ENCODE results near the gene SOX15.

SOX15 gene

DNA sequence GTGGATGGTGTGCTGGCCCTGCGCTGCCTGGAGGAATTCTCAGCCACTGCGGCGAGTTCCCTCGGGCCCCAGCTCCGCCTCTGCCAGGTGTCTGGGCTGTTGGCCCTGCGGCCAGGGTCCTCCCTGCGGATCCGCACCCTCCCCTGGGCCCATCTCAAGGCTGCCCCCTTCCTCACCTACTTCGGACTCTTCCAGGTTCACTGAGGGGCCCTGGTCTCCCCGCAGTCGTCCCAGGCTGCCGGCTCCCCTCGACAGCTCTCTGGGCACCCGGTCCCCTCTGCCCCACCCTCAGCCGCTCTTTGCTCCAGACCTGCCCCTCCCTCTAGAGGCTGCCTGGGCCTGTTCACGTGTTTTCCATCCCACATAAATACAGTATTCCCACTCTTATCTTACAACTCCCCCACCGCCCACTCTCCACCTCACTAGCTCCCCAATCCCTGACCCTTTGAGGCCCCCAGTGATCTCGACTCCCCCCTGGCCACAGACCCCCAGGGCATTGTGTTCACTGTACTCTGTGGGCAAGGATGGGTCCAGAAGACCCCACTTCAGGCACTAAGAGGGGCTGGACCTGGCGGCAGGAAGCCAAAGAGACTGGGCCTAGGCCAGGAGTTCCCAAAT, 32.6 kb downstream of the SOX15 start:
- no peaks in the 10 kb centered on the region for H3K4me1 ChIP-seq (ENCODE audit: insufficient read depth, low read length, poor library complexity, severe bottlenecking)
- peaks cover 3% of the 10 kb centered on the region for H4K20me1 ChIP-seq (ENCODE audit: insufficient read depth, low read length, poor library complexity, severe bottlenecking)
- no peaks in the 10 kb centered on the region for H3K36me3 ChIP-seq (ENCODE audit: insufficient read depth, low read length)
- H3F3A ChIP-seq (ENCODE audit: low read depth): 0 out of 2 replicates have a peak, but pooled peaks cover 4% of the 10 kb centered on the region
- no peak for TF ChIP-seq EZH2phosphoT487 (IDR thresholded peaks at IDR 0.05; ENCODE audit: borderline replicate concordance)
- TF ChIP-seq, protein P1, sequence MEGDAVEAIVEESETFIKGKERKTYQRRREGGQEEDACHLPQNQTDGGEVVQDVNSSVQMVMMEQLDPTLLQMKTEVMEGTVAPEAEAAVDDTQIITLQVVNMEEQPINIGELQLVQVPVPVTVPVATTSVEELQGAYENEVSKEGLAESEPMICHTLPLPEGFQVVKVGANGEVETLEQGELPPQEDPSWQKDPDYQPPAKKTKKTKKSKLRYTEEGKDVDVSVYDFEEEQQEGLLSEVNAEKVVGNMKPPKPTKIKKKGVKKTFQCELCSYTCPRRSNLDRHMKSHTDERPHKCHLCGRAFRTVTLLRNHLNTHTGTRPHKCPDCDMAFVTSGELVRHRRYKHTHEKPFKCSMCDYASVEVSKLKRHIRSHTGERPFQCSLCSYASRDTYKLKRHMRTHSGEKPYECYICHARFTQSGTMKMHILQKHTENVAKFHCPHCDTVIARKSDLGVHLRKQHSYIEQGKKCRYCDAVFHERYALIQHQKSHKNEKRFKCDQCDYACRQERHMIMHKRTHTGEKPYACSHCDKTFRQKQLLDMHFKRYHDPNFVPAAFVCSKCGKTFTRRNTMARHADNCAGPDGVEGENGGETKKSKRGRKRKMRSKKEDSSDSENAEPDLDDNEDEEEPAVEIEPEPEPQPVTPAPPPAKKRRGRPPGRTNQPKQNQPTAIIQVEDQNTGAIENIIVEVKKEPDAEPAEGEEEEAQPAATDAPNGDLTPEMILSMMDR (conservative IDR thresholded peaks at IDR 0.05; ENCODE audit: low read length): no peak
- H3K9me3 ChIP-seq (ENCODE audit: insufficient read depth, low read depth, low read length): no peaks in the 10 kb centered on the region
- no peak overlapping the region for H3K4me3 ChIP-seq (ENCODE audit: low read length, poor library complexity, severe bottlenecking)
- no peaks in the 10 kb centered on the region for H3K9me2 ChIP-seq (replicated peaks; ENCODE audit: low read depth, low read length)
- H3K27me3 ChIP-seq (ENCODE audit: insufficient read depth, low read length, poor library complexity, severe bottlenecking): no peaks in the 10 kb centered on the region
- peaks cover 5% of the 10 kb centered on the region for H3K79me2 ChIP-seq (ENCODE audit: insufficient read depth, low read length)
- H3K4me2 ChIP-seq (ENCODE audit: low read depth, low read length, poor library complexity, severe bottlenecking): no peak overlapping the region
- H2AFZ ChIP-seq (ENCODE audit: low read length): no peak overlapping the region
- no peak overlapping the region for H3K9ac ChIP-seq (ENCODE audit: low read depth, low read length, poor library complexity, severe bottlenecking)

DNA sequence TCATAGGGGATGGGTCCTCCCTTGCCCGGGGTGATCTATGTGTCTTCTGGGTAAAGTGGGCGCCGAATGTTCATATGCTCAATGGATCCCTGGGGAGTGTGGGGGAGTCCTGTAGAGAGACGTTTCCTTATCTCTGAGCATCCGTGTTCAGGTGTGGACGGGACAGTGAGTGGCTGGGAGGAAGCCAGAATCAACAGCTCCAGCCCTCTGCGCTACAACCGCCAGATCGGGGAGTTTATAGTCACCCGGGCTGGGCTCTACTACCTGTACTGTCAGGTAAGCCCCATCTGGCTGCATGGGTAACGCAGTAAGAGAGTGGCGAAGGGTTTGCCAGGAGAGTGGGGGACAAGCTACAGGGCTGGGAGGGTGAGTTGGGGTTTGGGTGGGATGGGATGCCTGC, 33.3 kb downstream of the SOX15 start:
- H3K79me2 ChIP-seq (ENCODE audit: insufficient read depth, low read length): no peaks in the 10 kb centered on the region
- H3K27me3 ChIP-seq (ENCODE audit: insufficient read depth, low read length, poor library complexity, severe bottlenecking): no peaks in the 10 kb centered on the region
- H3K9me3 ChIP-seq (ENCODE audit: insufficient read depth, low read depth, low read length): no peaks in the 10 kb centered on the region
- H3K9me2 ChIP-seq (replicated peaks; ENCODE audit: low read depth, low read length): no peaks in the 10 kb centered on the region
- H3K4me1 ChIP-seq (ENCODE audit: insufficient read depth, low read length, poor library complexity, severe bottlenecking): no peaks in the 10 kb centered on the region
- H4K20me1 ChIP-seq (ENCODE audit: insufficient read depth, low read length, poor library complexity, severe bottlenecking): no peaks in the 10 kb centered on the region
- 0 out of 2 replicates have a peak, but pooled peaks cover 4% of the 10 kb centered on the region for H3F3A ChIP-seq (ENCODE audit: low read depth)
- no peak overlapping the region for H3K4me3 ChIP-seq (ENCODE audit: low read length, poor library complexity, severe bottlenecking)
- H3K9ac ChIP-seq (ENCODE audit: low read depth, low read length, poor library complexity, severe bottlenecking): no peak overlapping the region
- no peak overlapping the region for H2AFZ ChIP-seq (ENCODE audit: low read length)
- no peak overlapping the region for H3K4me2 ChIP-seq (ENCODE audit: low read depth, low read length, poor library complexity, severe bottlenecking)
- no peaks in the 10 kb centered on the region for H3K36me3 ChIP-seq (ENCODE audit: insufficient read depth, low read length)
- TF ChIP-seq EZH2phosphoT487 (IDR thresholded peaks at IDR 0.05; ENCODE audit: borderline replicate concordance): no peak
- TF ChIP-seq, protein P1 (conservative IDR thresholded peaks at IDR 0.05; ENCODE audit: low read length): no peak

DNA sequence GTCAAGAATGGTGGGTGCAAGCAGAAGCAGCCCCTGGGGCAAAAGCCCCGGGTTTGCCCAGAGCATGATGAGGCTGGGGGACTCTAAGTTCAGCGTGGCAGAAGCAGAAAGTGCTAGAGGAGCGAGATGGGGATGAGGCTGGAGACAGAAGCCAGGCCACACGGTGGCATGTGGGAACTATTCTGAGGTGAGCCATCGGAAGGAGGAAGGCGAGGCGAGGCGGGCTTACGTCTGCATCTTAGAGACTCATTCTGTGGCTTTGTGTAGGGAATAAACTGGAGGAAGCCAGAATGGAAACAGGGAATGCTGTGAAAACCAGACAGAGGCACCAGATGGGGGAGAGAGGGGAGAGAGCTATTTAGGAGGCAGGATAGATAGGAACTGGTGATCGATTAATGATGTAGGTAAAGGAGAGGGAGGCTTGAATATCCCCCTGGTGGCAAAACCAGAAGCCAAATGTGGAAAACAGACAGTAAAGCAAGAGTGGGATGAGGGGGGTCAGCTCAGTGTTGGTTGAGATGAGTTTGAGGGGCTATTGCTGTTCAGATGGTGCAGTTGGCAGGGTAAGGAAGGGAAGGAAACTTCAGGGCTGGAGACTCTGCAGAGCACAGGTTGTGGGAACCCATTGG, 34.5 kb downstream of the SOX15 start:
- H3K4me2 ChIP-seq (ENCODE audit: low read depth, low read length, poor library complexity, severe bottlenecking): no peak overlapping the region
- H2AFZ ChIP-seq (ENCODE audit: low read length): no peak overlapping the region
- H4K20me1 ChIP-seq (ENCODE audit: insufficient read depth, low read length, poor library complexity, severe bottlenecking): no peaks in the 10 kb centered on the region
- TF ChIP-seq, protein P1 (conservative IDR thresholded peaks at IDR 0.05; ENCODE audit: low read length): no peak
- no peak for TF ChIP-seq EZH2phosphoT487 (IDR thresholded peaks at IDR 0.05; ENCODE audit: borderline replicate concordance)
- H3K9ac ChIP-seq (ENCODE audit: low read depth, low read length, poor library complexity, severe bottlenecking): no peak overlapping the region
- H3K36me3 ChIP-seq (ENCODE audit: insufficient read depth, low read length): no peaks in the 10 kb centered on the region
- no peak overlapping the region for H3K4me3 ChIP-seq (ENCODE audit: low read length, poor library complexity, severe bottlenecking)
- H3K9me2 ChIP-seq (replicated peaks; ENCODE audit: low read depth, low read length): no peaks in the 10 kb centered on the region
- no peaks in the 10 kb centered on the region for H3K27me3 ChIP-seq (ENCODE audit: insufficient read depth, low read length, poor library complexity, severe bottlenecking)
- H3K9me3 ChIP-seq (ENCODE audit: insufficient read depth, low read depth, low read length): no peaks in the 10 kb centered on the region
- H3F3A ChIP-seq (ENCODE audit: low read depth): no peaks in the 10 kb centered on the region
- no peaks in the 10 kb centered on the region for H3K79me2 ChIP-seq (ENCODE audit: insufficient read depth, low read length)
- H3K4me1 ChIP-seq (ENCODE audit: insufficient read depth, low read length, poor library complexity, severe bottlenecking): no peaks in the 10 kb centered on the region
